Eye (tissue), 1 donor: Measurements from ENCODE around the gene FBN2.
"Not testable (repeated sequence)": the region's sequence is repeated elsewhere in the genome, so short reads cannot be mapped to it uniquely, and the experiment has no call there.

ENCODE experiments used
- DNase-seq: peaks from one replicate; pipeline ENCODE4 v3.0.0-alpha.2; 2015

Gene FBN2

DNA sequence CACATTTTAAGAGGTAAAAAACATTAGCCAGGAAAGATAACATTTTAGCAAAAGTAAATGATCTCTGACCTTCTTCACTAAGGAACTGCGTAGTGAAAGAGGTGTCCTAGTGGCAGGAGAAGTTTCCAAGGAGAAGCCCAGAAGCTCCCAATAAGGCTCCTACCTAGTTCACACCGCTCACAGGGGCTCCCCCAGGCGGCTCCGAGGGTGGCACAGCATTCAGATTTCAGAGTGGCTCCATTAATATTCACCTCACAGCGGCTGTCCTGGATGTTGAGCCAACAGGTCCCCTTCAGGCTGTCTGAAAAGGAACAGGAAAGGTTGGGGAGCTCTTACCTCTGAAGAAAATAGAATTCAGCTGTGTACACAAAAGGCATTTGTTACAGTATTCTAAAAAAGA lies 187.3 kb downstream of the FBN2 start:
- no peak for DNase-seq

DNA sequence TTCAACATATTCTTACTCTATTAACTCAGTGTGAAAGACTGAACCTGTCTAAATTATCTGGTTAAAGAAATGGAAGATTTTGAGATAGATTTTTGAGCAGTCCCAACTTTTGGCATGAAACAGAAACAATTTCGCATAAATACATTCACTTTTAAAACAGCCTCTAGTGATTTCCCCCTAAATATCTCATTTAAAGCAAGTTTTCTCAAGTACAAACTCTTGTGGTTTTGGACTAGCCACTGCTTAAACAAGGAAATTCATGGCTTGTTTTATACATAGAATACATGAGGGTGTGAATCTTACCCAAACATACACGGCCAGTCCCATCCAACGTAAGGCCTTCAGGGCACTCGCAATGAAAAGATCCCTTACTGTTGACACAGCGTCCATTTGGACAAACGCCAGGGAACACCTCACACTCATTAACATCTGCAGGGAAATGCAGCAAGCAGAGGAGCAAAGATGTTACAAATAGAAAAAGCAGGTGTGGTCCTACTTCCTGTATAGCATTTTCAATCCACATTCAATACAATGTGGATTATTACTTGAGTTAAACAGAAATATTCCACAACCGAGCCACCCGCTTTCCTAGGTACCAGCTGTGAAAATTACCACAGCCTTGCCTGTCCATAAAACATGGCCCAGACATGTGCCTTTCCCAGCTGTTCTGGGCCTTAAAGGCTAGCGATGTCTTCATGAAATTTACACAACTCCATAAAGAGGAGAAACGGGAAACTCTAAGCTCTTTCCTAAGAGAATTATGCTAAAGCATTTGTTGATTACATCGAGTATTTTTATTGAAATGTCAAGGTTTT lies 188.8 kb downstream of the FBN2 start:
- no peak for DNase-seq

DNA sequence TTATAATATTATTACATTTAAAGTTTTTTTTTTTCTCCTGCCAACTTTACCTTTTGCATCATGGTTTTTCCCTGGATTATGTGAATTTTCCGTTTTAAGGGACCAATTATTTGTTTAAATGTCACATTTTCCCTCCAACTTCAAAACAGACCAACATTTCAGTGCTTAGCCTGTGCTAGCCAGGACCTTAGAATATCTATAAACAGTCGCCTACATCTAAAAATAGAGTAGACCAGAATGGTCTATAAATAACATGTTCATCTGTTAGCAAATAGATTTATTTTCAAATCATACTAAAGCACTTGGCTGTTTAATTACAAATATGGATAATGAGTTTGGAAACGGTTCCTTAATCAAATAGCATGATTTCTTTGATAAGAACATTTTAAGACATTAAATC lies 192.0 kb downstream of the FBN2 start:
- DNase-seq: no peak

DNA sequence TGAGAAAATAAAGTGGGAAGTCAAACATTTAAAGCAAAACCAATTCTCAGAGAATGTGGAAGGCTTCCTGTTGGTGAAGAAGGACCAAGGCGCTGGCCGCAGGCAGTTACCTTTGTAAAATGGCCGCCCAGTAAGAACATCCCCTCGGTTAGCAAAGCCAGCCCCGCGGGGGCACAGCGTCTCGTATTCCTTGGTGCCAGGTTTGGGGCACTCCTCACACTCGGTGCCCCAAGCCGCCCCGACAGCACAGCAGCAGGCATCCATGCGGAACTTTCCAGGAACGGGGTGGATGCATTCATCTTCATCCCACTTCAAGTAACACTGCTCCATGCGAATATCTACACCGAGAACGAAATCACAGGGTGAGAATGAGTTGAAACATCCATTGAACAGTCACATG lies 192.8 kb downstream of the FBN2 start:
- DNase-seq: no peak

DNA sequence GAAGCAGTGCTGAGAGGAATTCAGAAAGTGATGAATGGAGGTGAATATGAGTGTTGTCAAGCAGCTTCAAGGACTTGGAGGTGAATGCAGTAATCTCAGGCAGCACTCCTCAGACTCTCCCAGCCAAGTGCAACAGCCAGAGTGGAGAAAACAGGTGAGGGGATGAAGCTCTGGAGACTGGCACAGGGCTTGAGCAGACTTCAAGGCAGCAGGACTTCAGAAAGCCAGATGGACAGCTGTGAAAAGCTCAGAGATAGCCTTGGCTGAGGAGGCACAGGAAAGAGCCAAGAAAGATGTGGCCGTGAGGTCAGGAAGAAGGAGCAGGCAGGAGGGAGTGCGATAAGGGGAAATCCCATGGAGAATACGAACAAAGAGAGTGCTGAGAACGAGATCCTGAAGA lies 194.9 kb downstream of the FBN2 start:
- DNase-seq: no peak

DNA sequence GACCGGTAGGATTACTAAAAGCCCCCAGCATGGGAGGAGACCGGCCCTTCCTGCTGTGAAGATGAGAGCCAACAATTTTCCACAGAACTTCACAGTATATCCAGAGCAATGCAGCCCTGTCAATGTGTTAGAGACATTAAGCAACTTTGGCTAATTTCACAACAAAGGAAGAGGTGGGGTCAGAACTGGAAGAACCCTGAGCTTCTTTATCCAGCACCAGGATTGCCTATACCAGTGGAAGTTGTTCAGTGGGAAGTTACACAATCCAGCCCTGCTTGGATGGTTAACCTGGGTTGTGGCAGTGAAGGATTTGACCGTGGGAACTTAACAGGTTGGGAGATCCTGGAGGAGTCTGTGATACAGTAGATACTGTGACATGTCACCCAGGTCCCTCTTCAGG lies 197.0 kb downstream of the FBN2 start:
- DNase-seq: no peak

DNA sequence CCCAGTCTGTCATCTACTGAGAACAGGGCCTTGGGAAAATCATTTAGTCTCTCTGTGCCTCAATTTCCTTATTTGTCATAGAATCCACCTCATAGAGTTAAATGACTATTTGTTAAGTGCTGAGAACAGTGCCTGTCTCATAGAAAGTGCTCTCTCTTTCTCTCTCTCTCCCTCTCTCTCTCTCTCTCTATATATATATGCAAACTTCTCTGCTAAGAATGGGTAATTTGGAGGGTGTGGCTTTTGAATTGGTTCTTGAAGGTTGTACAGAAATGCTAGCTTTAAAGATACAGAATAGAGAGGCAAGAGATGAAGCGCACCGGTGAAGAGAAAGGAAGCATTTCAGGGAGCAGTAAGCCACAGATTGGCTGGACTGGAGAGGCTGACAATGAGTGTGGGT lies 197.4 kb downstream of the FBN2 start:
- DNase-seq: no peak

DNA sequence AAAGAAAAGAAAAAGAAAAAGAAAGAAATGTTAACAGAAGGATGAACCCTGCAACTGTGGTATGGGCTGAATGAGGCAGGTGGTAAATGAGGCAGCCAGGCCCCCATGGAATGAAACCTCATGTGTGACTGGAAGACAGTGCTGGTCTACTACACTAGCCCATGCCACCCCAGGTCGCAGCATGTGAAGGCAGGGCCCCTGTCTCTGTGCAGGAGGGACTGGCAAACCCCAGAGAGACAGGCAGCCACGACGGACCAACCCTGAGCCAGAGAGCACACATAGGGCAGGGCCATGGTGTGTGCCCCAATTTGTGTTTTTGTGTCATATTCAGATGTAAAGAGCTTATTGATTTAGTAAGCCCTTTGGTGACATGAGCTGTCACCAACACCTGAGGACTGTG lies 198.5 kb downstream of the FBN2 start:
- no peak for DNase-seq

DNA sequence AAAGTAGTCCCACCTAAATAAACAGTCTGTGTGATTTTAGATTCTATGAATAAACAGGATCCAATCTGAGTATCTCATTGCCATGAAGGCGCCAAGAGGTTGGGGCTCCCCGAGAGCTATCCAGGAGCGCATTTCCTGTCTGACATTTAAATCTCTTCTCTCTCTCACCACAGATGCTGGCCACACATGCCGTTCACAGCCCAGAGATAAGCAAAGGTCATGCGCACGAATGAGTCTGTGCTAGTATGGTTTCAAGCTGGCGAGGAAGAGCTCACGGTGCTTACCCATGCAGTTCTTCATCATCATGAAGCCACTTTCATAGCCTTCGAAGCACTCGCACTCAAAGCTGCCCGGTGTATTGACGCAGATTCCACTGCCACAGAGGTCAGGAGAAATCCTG lies 199.4 kb downstream of the FBN2 start:
- DNase-seq: no peak

DNA sequence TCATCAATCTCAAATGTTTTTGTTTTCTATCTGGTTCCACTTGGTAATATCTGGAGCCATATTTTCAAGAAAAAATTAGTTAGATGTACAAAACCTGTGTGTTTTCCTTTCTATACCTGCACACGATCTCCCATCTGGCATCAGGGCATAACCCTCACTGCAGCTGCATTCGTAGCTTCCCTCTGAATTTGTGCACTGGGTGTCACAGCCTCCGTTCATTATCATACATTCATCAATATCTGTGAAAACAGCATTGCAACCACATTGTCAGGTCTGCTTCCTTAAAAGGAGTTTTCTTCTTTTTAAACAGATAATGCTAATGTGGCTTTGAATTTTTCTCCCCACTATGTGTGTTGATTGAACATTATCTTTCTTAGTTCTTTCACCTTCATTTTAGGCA lies 202.7 kb downstream of the FBN2 start:
- DNase-seq: no peak

DNA sequence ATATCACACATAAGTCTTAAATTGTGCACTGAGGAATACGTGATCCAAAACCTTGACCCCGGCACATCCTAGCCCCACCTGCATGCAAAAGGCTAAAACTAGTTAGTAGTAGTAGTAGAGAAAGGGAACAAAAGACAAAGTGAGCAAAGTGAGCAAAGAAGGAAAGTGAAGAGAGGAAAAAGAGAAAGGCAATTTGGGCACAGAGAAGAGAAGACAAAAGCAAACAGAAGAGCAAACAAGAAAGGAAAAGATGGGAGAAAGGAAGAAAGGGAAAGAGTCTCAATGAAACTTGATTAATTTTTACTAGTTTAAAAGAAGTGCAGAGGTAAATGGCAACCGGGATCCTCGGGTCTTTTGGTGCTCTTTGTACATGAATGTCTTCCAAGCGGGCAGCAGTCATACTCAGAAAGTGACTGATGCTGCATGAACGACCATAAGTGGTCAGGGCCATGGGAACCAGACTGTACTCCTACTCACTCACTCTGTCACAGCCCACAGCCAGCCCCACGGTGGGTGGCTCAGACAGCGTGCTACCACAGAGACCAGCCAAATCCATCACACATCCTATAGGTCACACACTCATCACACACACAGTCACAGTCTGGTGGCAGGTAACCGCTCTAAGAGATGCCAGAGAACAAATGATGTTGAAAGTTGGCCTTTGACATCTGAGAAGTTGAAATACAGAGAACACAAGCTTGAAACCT lies 203.9 kb downstream of the FBN2 start:
- DNase-seq: no peak

DNA sequence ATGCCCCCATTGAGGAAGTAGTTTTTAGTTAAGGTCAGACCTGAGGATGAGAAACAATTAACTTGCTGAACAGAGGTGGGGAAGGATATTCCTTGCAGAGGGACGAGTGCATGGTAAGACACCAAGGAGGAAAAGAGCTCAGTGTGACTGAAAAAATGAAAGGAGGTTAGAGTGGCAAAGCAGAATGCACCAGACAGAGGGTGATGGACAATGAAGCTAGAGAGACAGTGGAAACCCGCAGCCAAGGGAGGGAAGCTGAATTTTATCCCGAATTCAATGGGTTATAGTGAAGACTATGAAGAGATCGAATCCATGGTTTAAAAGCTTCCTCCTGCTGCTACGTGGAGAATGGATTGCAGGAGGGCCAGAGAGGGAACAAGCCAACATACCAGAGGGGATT lies 206.8 kb downstream of the FBN2 start:
- no peak for DNase-seq

DNA sequence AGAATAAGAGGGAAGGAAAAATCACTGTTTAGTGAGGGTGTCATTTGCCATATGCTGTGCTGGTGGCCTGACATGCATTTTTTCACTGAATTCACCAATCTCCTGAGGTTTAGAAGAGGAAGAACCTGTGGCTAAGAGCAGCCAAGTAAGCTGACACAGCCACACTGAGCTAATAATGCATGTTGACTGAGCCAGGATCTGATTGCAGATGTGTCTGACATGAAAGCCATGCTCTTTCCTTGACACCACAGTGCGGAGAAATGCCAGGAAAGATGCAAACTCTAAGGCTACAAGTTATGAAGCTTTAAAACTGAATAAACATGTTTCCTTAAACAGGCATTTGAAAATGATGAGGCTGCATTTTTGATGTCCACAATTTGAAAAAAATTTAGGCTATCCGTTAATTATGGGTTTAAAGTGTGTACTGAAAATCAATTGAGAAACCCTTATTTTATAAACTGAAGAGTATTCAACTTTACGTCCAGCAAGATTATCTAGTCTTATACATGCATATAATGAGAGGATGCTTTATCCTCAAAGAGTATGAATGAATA lies 208.6 kb downstream of the FBN2 start:
- DNase-seq: no peak

DNA sequence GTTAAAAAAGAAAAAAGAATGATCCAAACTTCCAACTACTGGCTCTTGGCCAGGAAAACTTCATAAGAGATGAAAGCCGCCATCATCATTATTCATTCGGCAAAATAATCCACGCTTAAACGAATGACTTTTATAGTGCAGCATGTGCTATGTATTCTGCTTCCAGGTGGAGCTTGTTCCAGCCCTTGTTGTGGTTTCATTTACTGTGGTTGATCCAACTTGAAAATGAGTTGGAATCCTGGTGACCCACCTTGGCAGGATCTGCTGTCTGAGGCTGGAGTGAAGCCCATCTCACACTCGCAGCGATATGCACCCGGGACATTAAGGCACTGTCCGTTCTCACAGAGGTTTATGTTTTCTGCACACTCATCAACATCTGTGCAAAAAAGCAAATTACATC lies 209.6 kb downstream of the FBN2 start:
- DNase-seq: peak; percentile 26

DNA sequence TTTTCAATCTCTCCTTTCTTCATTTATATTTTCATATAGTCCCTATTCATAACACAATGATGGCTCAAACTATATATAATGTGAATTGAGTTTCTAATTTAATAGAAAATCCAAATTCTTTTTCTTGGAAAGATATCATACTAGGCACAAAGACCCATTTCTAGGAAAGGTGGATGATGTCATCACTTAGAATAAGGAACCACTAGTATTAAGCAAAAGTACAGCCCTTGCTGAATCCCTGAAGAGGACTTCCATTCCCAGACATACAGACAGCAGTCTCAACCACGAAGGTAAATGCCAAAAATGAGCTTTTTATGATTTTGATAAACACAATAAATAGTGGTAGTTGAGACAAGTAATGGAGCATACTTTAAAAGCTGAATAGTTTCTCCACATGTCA lies 210.0 kb downstream of the FBN2 start:
- DNase-seq: no peak

DNA sequence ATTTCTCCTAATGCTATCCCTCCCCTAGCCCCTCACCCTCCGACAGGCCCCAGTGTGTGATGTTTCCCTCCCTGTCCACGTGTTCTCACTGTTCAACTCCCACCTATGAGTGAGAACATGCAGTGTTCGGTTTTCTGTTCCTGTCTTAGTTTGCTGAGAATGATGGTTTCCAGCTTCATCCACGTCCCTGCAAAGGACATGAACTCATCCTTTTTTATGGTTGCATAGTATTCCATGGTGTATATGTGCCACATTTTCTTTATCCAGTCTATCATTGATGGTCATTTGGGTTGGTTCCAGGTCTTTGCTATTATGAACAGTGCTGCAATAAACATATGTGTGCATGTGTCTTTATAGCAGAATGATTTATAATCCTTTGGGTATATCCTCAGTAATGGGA lies 216.6 kb downstream of the FBN2 start:
- DNase-seq: not testable (repeated sequence)

DNA sequence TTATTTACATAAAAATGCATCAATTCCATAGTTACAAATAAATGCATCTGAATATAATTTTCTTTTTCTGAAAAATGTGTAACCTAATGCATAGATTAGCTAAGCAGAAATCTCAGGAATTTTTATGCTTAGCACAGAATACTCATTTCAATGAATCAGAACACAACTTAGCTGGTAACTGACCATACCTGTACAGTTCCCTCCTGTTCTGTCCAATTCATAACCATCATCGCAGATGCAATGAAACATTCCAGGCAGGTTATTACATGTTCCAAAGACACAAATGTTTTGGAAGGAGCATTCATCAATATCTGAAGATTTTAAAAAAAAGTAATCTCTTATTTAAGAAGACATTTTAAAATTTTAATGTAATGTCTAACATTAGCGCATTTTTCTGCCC lies 219.4 kb downstream of the FBN2 start:
- no peak for DNase-seq

DNA sequence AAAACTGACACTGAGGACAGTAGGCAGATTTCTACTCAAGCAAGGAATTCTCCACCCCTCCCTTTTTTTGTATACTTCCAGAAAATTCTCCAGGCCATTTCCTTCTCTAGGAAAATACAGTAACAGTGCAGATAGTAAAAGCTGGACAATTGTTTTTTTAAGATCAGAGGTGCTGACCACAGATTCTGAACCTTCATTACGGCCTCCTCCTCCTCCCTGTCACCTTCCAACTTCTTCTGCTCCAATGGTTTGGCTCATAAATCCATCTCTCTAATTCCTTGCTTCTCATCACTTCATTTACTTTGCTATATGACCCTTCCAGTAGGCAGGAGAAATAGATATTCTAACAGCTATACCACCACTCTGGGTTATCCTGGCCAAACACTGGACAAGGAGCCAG lies 220.6 kb downstream of the FBN2 start:
- DNase-seq: no peak

DNA sequence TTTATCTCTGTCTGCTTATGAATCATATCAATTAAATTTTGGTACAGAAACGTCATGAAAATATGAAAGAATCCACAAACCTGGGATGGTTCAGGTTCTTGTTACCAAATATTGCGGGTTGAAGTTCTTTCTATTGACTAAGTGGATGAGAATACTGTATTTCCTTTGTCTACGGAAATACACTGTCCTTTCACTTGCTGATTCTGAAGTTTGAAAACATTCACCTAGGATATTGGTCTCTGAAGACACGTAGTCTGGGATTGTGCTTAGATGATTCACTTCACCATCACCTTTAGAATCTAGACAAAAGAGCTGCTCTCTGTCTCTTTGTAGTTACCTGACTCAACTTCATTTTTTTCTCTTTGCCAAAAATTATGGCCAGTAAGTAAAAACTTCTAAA lies 222.4 kb downstream of the FBN2 start:
- no peak for DNase-seq

DNA sequence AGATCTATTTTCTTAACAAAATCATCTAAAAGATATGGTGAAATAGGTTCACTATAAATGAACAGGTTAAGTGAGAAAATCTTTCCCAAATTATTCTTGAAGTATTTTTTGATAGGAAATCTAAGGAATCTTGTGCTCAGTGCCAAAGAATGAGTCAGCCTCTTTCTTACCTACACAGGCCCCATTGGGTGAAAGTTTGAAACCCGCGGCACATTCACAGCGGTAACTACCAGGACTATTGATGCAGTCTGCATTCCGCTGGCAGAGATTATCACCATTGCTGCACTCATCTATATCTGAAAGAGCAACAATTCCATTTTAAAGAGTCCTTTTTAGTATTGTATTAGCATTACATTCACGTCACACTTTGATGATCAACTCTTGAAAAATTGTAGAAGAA lies 232.7 kb downstream of the FBN2 start:
- DNase-seq: no peak

DNA sequence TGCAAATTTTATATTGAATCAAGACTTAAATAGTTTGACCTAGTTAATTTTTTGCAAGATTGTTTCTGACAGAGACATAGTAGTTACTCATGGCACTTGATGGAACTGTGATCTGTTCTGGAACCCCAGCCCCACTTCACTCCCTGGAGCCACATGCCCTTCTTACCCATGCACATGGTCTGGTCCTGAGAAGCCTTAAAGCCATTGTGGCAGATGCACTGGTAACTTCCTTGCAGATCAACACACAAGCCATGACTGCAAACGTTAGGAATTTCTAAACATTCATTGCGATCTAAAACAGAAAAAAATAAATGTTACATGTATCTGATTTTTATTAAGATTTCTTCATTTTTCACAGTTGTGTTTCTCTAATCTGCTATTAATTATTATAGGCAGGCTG lies 233.3 kb downstream of the FBN2 start:
- DNase-seq: no peak

DNA sequence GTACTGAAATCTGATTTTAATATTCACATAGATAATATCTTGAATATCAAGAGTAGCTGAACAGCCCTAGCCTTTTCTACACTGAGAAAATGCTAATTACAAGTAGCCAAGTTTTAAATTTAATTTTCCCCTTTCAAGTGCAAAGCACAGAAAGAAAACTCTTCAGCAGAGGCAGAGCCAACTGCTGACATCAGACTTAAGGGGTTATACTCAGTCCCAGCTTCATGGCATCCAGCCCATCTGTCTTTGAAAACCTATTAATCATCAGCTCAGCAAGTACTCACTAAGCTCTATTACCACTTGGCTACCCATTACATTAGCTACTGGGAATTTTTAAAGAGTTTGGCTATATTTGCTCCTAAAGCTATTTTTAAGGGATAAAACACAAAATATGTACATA lies 234.0 kb downstream of the FBN2 start:
- DNase-seq: peak; percentile 24

DNA sequence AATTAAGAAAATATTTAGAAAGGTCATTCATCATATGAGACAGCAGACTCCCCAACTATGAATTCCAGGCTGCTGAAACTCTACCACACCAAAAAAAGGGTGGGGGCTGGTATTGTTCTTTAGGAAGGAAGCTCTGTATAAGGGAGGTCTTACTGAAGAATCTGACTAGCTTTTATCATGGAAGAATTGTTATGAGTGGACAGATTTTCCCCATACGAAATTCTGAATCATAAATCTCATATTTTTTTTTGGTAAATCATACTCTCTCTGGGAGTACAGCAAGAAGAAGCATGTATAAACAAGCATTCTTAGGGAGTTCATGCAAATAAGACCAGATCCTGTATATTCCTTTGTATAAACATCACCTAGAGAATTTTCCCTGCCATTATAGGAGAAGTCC lies 234.5 kb downstream of the FBN2 start:
- no peak for DNase-seq

DNA sequence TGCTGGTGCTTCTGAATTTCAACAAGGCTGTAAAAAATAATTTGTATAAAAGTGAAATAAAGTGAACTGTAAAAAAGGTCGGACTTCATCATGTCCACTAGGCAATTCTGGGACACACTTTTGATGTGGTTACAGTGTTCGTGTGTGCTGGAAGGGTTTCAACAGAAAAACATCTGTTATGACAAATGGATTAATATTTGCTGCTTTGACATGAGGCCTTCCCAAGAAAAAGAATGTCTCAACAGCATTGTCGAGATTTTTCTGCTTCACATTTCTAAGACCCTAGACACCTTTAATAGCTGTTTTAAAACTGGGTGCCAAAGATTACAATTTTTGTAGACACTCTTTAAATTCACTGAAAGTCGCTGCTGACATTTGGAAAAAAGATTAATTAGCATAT lies 237.9 kb downstream of the FBN2 start:
- DNase-seq: no peak
